ENCODE data around the gene PTGS2.
"Not testable (repeated sequence)": the region's sequence is repeated elsewhere in the genome, so short reads cannot be mapped to it uniquely, and the experiment has no call there.

The PTGS2 gene

GRCh38 chr1:186681801-186682200, 1.6 kb upstream of the PTGS2 start:
- TF ChIP-seq GATA1 (IDR thresholded peaks at IDR 0.05; ENCODE audit: low read depth, low read length) = no peak
- TF ChIP-seq POLR2A (IDR thresholded peaks at IDR 0.05; ENCODE audit: low read length) = no peak
- no peak for DNase-seq

- DNase-seq = peak in 1 of 2 experiments; percentile 41
- TF ChIP-seq POLR2A (IDR thresholded peaks at IDR 0.05; ENCODE audit: low read length) (no peak), GATA1 (IDR thresholded peaks at IDR 0.05; ENCODE audit: low read depth, low read length) (no peak)
These were observed 898 bp upstream of the PTGS2 start for GRCh38 chr1:186681121-186681520.

- TF ChIP-seq GATA1 (IDR thresholded peaks at IDR 0.05; ENCODE audit: low read depth, low read length) = no peak
- no peak for TF ChIP-seq POLR2A (IDR thresholded peaks at IDR 0.05; ENCODE audit: low read length)
- DNase-seq = no peak
These were observed 339 bp downstream of the PTGS2 start for GRCh38 chr1:186679924-186680244.

- TF ChIP-seq GATA1 (IDR thresholded peaks at IDR 0.05; ENCODE audit: low read depth, low read length) (no peak), POLR2A (IDR thresholded peaks at IDR 0.05; ENCODE audit: low read length) (no peak)
- no peak for DNase-seq
These were observed 2.1 kb downstream of the PTGS2 start for GRCh38 chr1:186678155-186678554.

- TF ChIP-seq GATA1 (IDR thresholded peaks at IDR 0.05; ENCODE audit: low read depth, low read length) = no peak
- peak; percentile 31 for TF ChIP-seq POLR2A (IDR thresholded peaks at IDR 0.05; ENCODE audit: low read length)
These were observed 7.6 kb downstream of the PTGS2 start for GRCh38 chr1:186672596-186672995.

GRCh38 chr1:186672131-186672530, 8.1 kb downstream of the PTGS2 start:
- DNase-seq = no peak
- no peak for TF ChIP-seq POLR2A (IDR thresholded peaks at IDR 0.05; ENCODE audit: low read length)
- TF ChIP-seq GATA1 (IDR thresholded peaks at IDR 0.05; ENCODE audit: low read depth, low read length) = no peak

More at GRCh38 chr1:186672596-186672995, 7.6 kb downstream of the PTGS2 start:
- no peak for DNase-seq

- DNase-seq = no peak
These were observed 8.9 kb downstream of the PTGS2 start for GRCh38 chr1:186671136-186671825.

GRCh38 chr1:186670297-186671135, 9.7 kb downstream of the PTGS2 start:
- no peak for DNase-seq
- TF ChIP-seq GATA1 (IDR thresholded peaks at IDR 0.05; ENCODE audit: low read depth, low read length) (no peak), POLR2A (IDR thresholded peaks at IDR 0.05; ENCODE audit: low read length) (no peak)

More at GRCh38 chr1:186671136-186671825, 8.9 kb downstream of the PTGS2 start:
- TF ChIP-seq POLR2A (IDR thresholded peaks at IDR 0.05; ENCODE audit: low read length) (peak; percentile 59), GATA1 (IDR thresholded peaks at IDR 0.05; ENCODE audit: low read depth, low read length) (no peak)

GRCh38 chr1:186669784-186670183, 10.4 kb downstream of the PTGS2 start:
- not testable (repeated sequence) for DNase-seq

GRCh38 chr1:186664217-186664616, 16.0 kb downstream of the PTGS2 start:
- DNase-seq = not testable (repeated sequence)

GRCh38 chr1:186662752-186663151, 17.5 kb downstream of the PTGS2 start:
- DNase-seq = no peak
- TF ChIP-seq GATA1 (IDR thresholded peaks at IDR 0.05; ENCODE audit: low read depth, low read length) = no peak
- TF ChIP-seq POLR2A (IDR thresholded peaks at IDR 0.05; ENCODE audit: low read length) = no peak

GRCh38 chr1:186659890-186660341, 20.3 kb downstream of the PTGS2 start:
- DNase-seq = no peak
- TF ChIP-seq POLR2A (IDR thresholded peaks at IDR 0.05; ENCODE audit: low read length) (no peak), GATA1 (IDR thresholded peaks at IDR 0.05; ENCODE audit: low read depth, low read length) (no peak)

- TF ChIP-seq GATA1 (IDR thresholded peaks at IDR 0.05; ENCODE audit: low read depth, low read length) (no peak), POLR2A (IDR thresholded peaks at IDR 0.05; ENCODE audit: low read length) (no peak)
- DNase-seq = no peak
These were observed 21.2 kb downstream of the PTGS2 start for GRCh38 chr1:186658999-186659398.

- no peak for TF ChIP-seq POLR2A (IDR thresholded peaks at IDR 0.05; ENCODE audit: low read length)
- TF ChIP-seq GATA1 (IDR thresholded peaks at IDR 0.05; ENCODE audit: low read depth, low read length) = no peak
- DNase-seq = no peak
These were observed 22.7 kb downstream of the PTGS2 start for GRCh38 chr1:186657481-186657880.

- TF ChIP-seq GATA1 (IDR thresholded peaks at IDR 0.05; ENCODE audit: low read depth, low read length) (no peak), POLR2A (IDR thresholded peaks at IDR 0.05; ENCODE audit: low read length) (no peak)
- DNase-seq = no peak
These were observed 24.3 kb downstream of the PTGS2 start for GRCh38 chr1:186655876-186656275.

Measured in erythroblast (primary cell).